ENCODE results near the gene WIPF3.
A peak's percentile ranks its signal among the peaks of the same experiment; 100 is the strongest.

Gene WIPF3

DNA sequence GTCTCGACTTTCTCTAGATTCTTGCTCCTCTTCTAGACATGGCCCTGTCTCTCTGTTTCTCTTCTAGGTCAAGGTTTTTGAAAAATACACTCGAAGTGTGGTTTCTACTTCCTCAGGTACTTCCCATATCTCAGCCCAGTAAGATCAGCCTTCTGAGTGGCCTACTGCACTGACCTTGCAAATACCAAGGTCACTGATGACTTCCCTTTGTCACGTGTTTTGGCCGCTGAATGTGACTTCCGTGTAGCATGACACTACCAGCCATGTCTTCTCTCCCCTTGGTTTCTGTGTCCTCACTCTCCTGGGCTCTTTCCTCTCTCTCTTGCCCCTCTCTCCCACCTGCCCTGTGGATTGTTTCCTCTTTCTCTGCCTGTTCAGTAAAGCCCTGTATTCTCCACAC lies 7.9 kb upstream of the WIPF3 start:
- TF ChIP-seq, protein P1, sequence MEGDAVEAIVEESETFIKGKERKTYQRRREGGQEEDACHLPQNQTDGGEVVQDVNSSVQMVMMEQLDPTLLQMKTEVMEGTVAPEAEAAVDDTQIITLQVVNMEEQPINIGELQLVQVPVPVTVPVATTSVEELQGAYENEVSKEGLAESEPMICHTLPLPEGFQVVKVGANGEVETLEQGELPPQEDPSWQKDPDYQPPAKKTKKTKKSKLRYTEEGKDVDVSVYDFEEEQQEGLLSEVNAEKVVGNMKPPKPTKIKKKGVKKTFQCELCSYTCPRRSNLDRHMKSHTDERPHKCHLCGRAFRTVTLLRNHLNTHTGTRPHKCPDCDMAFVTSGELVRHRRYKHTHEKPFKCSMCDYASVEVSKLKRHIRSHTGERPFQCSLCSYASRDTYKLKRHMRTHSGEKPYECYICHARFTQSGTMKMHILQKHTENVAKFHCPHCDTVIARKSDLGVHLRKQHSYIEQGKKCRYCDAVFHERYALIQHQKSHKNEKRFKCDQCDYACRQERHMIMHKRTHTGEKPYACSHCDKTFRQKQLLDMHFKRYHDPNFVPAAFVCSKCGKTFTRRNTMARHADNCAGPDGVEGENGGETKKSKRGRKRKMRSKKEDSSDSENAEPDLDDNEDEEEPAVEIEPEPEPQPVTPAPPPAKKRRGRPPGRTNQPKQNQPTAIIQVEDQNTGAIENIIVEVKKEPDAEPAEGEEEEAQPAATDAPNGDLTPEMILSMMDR (conservative IDR thresholded peaks at IDR 0.05; ENCODE audit: low read length): no peak
- H3K4me3 ChIP-seq (ENCODE audit: low read length): no peak overlapping the region
- no peak for DNase-seq (ENCODE audit: low read depth)

DNA sequence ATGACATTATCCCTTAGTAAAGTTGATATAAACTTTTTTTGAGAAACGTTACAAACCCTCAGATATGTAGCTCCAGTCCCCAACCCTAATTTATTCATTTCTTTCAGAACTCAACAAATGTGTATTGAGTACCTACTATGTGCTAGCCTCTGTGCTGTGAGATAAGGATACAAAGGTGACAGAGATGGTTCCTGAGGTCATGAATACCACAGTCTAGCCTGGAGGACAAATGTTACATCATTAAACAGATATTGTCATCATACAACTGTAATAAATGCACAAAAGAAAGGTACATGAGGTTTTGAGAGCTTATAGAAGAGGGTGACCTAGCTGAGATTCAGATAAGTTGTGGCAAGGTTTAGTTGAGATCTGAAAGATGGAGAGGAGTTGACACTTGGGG lies 4.4 kb upstream of the WIPF3 start:
- TF ChIP-seq, protein P1 (conservative IDR thresholded peaks at IDR 0.05; ENCODE audit: low read length): no peak
- H3K4me3 ChIP-seq (ENCODE audit: low read length): no peak overlapping the region
- DNase-seq (ENCODE audit: low read depth): no peak

- DNase-seq (ENCODE audit: low read depth): no peak
- H3K4me3 ChIP-seq (ENCODE audit: low read length): no peak overlapping the region
- TF ChIP-seq, protein P1 (conservative IDR thresholded peaks at IDR 0.05; ENCODE audit: low read length): no peak
These were observed 1.3 kb upstream of the WIPF3 start for GRCh38 chr7:29805031-29805430.

- TF ChIP-seq, protein P1 (conservative IDR thresholded peaks at IDR 0.05; ENCODE audit: low read length): no peak
- DNase-seq (ENCODE audit: low read depth): no peak
- no peak overlapping the region for H3K4me3 ChIP-seq (ENCODE audit: low read length)
These were observed 461 bp upstream of the WIPF3 start for GRCh38 chr7:29805886-29806207.

GRCh38 chr7:29806995-29807841 lies 910 bp downstream of the WIPF3 start:
- H3K4me3 ChIP-seq (ENCODE audit: low read length): no peak overlapping the region; the same call in 1 of the 2 replicates
- TF ChIP-seq, protein P1 (conservative IDR thresholded peaks at IDR 0.05; ENCODE audit: low read length): no peak

GRCh38 chr7:29808075-29808801 lies 1.9 kb downstream of the WIPF3 start:
- TF ChIP-seq, protein P1 (conservative IDR thresholded peaks at IDR 0.05; ENCODE audit: low read length): no peak
- no peak overlapping the region for H3K4me3 ChIP-seq (ENCODE audit: low read length)
- no peak for DNase-seq (ENCODE audit: low read depth)

More at GRCh38 chr7:29806995-29807841, 910 bp downstream of the WIPF3 start:
- peak; percentile 5 for DNase-seq (ENCODE audit: low read depth)
